K562 (cell line): ENCODE data around the gene SAT2. TPM values are rescaled to one million over a fixed set of nuclear protein-coding genes. Genes with fewer than 3 reads are reported as not detected.

Source experiments
- GTF3C2 ChIP-seq: IDR thresholded peaks from 3 replicates; pipeline ENCODE4 v1.6.1; 2011; ENCODE audit warnings: borderline replicate concordance, mild to moderate bottlenecking, moderate library complexity; ENCODE audit not compliant: insufficient read length; ENCODE audit errors: extremely low read depth
- IRF1 ChIP-seq: sonication (generic); formaldehyde crosslinking; IDR thresholded peaks from 2 replicates; pipeline ENCODE4 v1.8.0; 2022; ENCODE audit warnings: missing genetic modification reagents, mild to moderate bottlenecking, borderline replicate concordance
- MAFF ChIP-seq: IDR thresholded peaks from 2 replicates; pipeline ENCODE4 v1.6.1; 2012; ENCODE audit warnings: low read length, improper control_type of control experiment
- MAFK ChIP-seq: IDR thresholded peaks from 2 replicates; pipeline ENCODE4 v1.6.1; 2011; ENCODE audit warnings: low read length, improper control_type of control experiment
- MTA1 ChIP-seq: fragments of 450-650 bp; IDR thresholded peaks from 2 replicates; pipeline ENCODE4 v1.6.1; 2017; ENCODE audit warnings: borderline replicate concordance
- NR3C1 ChIP-seq: sonication (generic); formaldehyde crosslinking; IDR thresholded peaks from 2 replicates; pipeline ENCODE4 v1.8.1; 2022; ENCODE audit warnings: missing genetic modification reagents
- SAFB ChIP-seq: fragments of 200-400 bp; formaldehyde crosslinking; IDR thresholded peaks from 2 replicates; pipeline ENCODE4 v1.6.1; 2017; ENCODE audit warnings: low read depth, low read length, borderline replicate concordance
- SMARCE1 ChIP-seq: fragments of 450-650 bp; IDR thresholded peaks from 2 replicates; pipeline ENCODE4 v1.7.1; 2016; ENCODE audit warnings: mild to moderate bottlenecking
- TCF7 ChIP-seq: sonication (generic); IDR thresholded peaks from 2 replicates; pipeline ENCODE4 v1.6.1; 2016; ENCODE audit warnings: antibody characterized with exemption, borderline replicate concordance
- USF1 ChIP-seq: sonication (generic); formaldehyde crosslinking; IDR thresholded peaks from 2 replicates; pipeline ENCODE4 v1.9.0; 2022; ENCODE audit warnings: mild to moderate bottlenecking, missing genetic modification reagents
- ZEB2 ChIP-seq: fragments of 450-650 bp; IDR thresholded peaks from 2 replicates; pipeline ENCODE4 v1.6.1; 2016
- ZNF263 ChIP-seq: sonication (generic); formaldehyde crosslinking; IDR thresholded peaks from 2 replicates; pipeline ENCODE4 v1.8.0; 2022; ENCODE audit warnings: mild to moderate bottlenecking, missing genetic modification reagents, borderline replicate concordance
- ZNF511 ChIP-seq: sonication (generic); formaldehyde crosslinking; IDR thresholded peaks from 2 replicates; pipeline ENCODE4 v1.8.0; 2022; ENCODE audit warnings: mild to moderate bottlenecking, missing genetic modification reagents
- ZNF583 ChIP-seq: fragments of 250-450 bp; sonication (Bioruptor Pico); IDR thresholded peaks from 2 replicates; pipeline ENCODE4 v1.4.0; 2020
- ZNF76 ChIP-seq: fragments of 250-450 bp; sonication (Bioruptor Pico); IDR thresholded peaks from 2 replicates; pipeline ENCODE4 v1.4.0; 2020; ENCODE audit warnings: mild to moderate bottlenecking, moderate library complexity, borderline replicate concordance
- polyA plus RNA-seq, 8 experiments: library from polyadenylated mRNA; depleted of rRNA in 4 of 8; stranded (reverse) in 5 of 8; unstranded in 3 of 8; fragments of >200 nt; fragmentation: Nextera tagmentation in 2 of 8; fragmentation: Illumina TruSeq in 1 of 8; extraction: Ambion mirVana in 2 of 8; extraction: Trizol in 1 of 8; gene quantifications; 2 replicates each; pipeline versions ENCODE4 v1.2.1 to v1.2.3, GENCODE V29; 2011 to 2014; ENCODE audit warnings: inconsistent platforms in 1 of 8, missing spikeins in 1 of 8
- total RNA-seq, 7 experiments: library from RNA; depleted of rRNA in 6 of 7; stranded (reverse); fragments of >200 nt in 6 of 7; fragmentation: Illumina TruSeq in 2 of 7; extraction: Trizol in 2 of 7; gene quantifications; 2 replicates each; pipeline versions ENCODE4 v1.2.1 to v1.2.3, GENCODE V29; 2011 to 2021; ENCODE audit warnings: low replicate concordance in 1 of 7

SAT2 gene
- total and polyA plus RNA-seq, 9 of the 15 experiments (the other 6 are each of a cell fraction or from before 2014, with no cell fraction given), result 2.0 to 8.0 (median 5.3) TPM

GRCh38 chr17:7580604-7581575, 46.7 kb downstream of the SAT2 start (continued):
- TF ChIP-seq USF1 (CRISPR knock-in tag) (no peak), ZEB2 (peak; percentile 83), NR3C1 (CRISPR knock-in tag) (no peak), SMARCE1 (peak; percentile 79), SAFB (no peak), MTA1 (0 out of 2 replicates have a peak, but pooled peaks have one; percentile 26), ZNF511 (CRISPR knock-in tag) (peak; percentile 22; the same call in 1 of the 2 replicates), ZNF76 (CRISPR knock-in tag) (no peak), GTF3C2 (no peak), TCF7 (no peak), IRF1 (CRISPR knock-in tag) (no peak), MAFK (peak; percentile 62; the same call in 1 of the 2 replicates), MAFF (peak; percentile 85), ZNF583 (CRISPR knock-in tag) (no peak), ZNF263 (CRISPR knock-in tag) (peak; percentile 86; the same call in 1 of the 2 replicates)
